Measurements from ENCODE around the gene AUTS2. TPM values are rescaled to one million over a fixed set of nuclear protein-coding genes. Genes with fewer than 3 reads are reported as not detected.

The AUTS2 gene
- total and polyA plus RNA-seq, 2 experiments from 2014 or later = 32.0 to 91.0 TPM

GRCh38 chr7:69773535-69774225 lies 175.4 kb downstream of the AUTS2 start (continued):
- no peak for TF ChIP-seq CTCF (conservative IDR thresholded peaks at IDR 0.05; ENCODE audit: low read depth in 2 of 2)
- no peak for TF ChIP-seq STAT1 (IDR thresholded peaks at IDR 0.05; ENCODE audit: unreplicated experiment)
- no peak for TF ChIP-seq CREB1 (CRISPR knock-in tag; IDR thresholded peaks at IDR 0.05; ENCODE audit: low read depth)
- no peak for TF ChIP-seq ZNF462 (CRISPR knock-in tag; IDR thresholded peaks at IDR 0.05)
- TF ChIP-seq ZNF331 (CRISPR knock-in tag; IDR thresholded peaks at IDR 0.05; ENCODE audit: low read depth) = no peak
- TF ChIP-seq ZNF114 (CRISPR knock-in tag; IDR thresholded peaks at IDR 0.05) = no peak

GRCh38 chr7:69775231-69775771 lies 177.0 kb downstream of the AUTS2 start:
- Histone ChIP-seq H3K9me2 (ENCODE audit: insufficient read depth) (no peaks in the 10 kb centered on the region), H3F3A (replicated peaks; ENCODE audit: low read depth) (no peaks in the 10 kb centered on the region), H3K27ac (ENCODE audit: low read depth) (no peak overlapping the region), H3K79me2 (replicated peaks; ENCODE audit: insufficient read depth) (no peaks in the 10 kb centered on the region), H4K20me1 (replicated peaks; ENCODE audit: insufficient read depth) (no peaks in the 10 kb centered on the region), H3K4me3 (no peak overlapping the region), H3K4me1 (ENCODE audit: insufficient read depth) (0 out of 2 replicates have a peak, but pooled peaks cover 16% of the 10 kb centered on the region), H3K4me2 (no peak overlapping the region), H3K27me3 (ENCODE audit: insufficient read depth) (no peaks in the 10 kb centered on the region), H2AFZ (no peak overlapping the region), H3K36me3 (ENCODE audit: insufficient read depth) (no peaks in the 10 kb centered on the region)
- Mint-ChIP-seq H3K4me1 (peaks cover 13% of the 10 kb centered on the region), H3K9me3 (no peaks in the 10 kb centered on the region), H3K27me3 (ENCODE audit: insufficient read depth, low read depth, poor library complexity) (no peaks in the 10 kb centered on the region), H3K4me3 (no peak overlapping the region), H3K27ac (no peak overlapping the region), H3K36me3 (ENCODE audit: low read depth) (no peaks in the 10 kb centered on the region)
- ATAC-seq = no peak
- TF ChIP-seq ETS1 (IDR thresholded peaks at IDR 0.05) (no peak), EZH2 (IDR thresholded peaks at IDR 0.05; ENCODE audit: low read depth, unreplicated experiment) (no peak), POLR2AphosphoS5 (IDR thresholded peaks at IDR 0.05; ENCODE audit: low read depth) (no peak)
- DNase-seq (ENCODE audit: low spot score) = no peak

Data from GM23338 (cell line).